DOHH2 (cell line): Measurements from ENCODE around the gene PKHD1.

Experiments used
- H3F3A ChIP-seq: fragments of 200-600 bp; sonication (generic), shearing (Covaris generic); 2 replicates; pipeline ENCODE4 v1.6.0; 2016; ENCODE audit warnings: antibody characterized with exemption, mild to moderate bottlenecking; ENCODE audit not compliant: control insufficient read depth, insufficient read depth
- H3K27ac ChIP-seq: fragments of 200-600 bp; sonication (generic); 2 replicates; pipeline ENCODE4 v1.5.1; 2014; ENCODE audit warnings: low read depth, mild to moderate bottlenecking, low read length, moderate library complexity
- H3K27me3 ChIP-seq: fragments of 200-600 bp; sonication (generic); 2 replicates; pipeline ENCODE4 v1.6.1; 2014; ENCODE audit warnings: mild to moderate bottlenecking, low read length, mixed read lengths; ENCODE audit not compliant: control insufficient read depth
- H3K36me3 ChIP-seq: fragments of 200-600 bp; sonication (generic); 2 replicates; pipeline ENCODE4 v1.6.1; 2014; ENCODE audit warnings: mild to moderate bottlenecking, low read length, moderate library complexity, mixed read lengths; ENCODE audit not compliant: control insufficient read depth
- H3K4me1 ChIP-seq: fragments of 200-600 bp; sonication (generic); 2 replicates; pipeline ENCODE4 v1.6.1; 2014; ENCODE audit warnings: mild to moderate bottlenecking, low read length, mixed read lengths; ENCODE audit not compliant: control insufficient read depth
- H3K4me2 ChIP-seq: fragments of 200-600 bp; sonication (generic); 2 replicates; pipeline ENCODE4 v1.6.0; 2014; ENCODE audit warnings: mild to moderate bottlenecking, low read length, moderate library complexity
- H3K4me3 ChIP-seq: fragments of 200-600 bp; sonication (generic); 2 replicates; pipeline ENCODE4 v1.5.1; 2014; ENCODE audit warnings: mild to moderate bottlenecking, low read length, mixed read lengths
- H3K79me2 ChIP-seq: fragments of 200-600 bp; sonication (generic); 2 replicates; pipeline ENCODE4 v1.6.1; 2014; ENCODE audit warnings: mild to moderate bottlenecking, low read length, mixed read lengths; ENCODE audit not compliant: control insufficient read depth
- H3K9me2 ChIP-seq: fragments of 200-600 bp; sonication (generic); replicated peaks from 2 replicates; pipeline ENCODE4 v1.6.1; 2014; ENCODE audit warnings: mild to moderate bottlenecking, low read length, mixed read lengths; ENCODE audit not compliant: control insufficient read depth
- H3K9me3 ChIP-seq: fragments of 200-600 bp; sonication (generic); 2 replicates; pipeline ENCODE4 v1.6.1; 2014; ENCODE audit warnings: antibody characterized with exemption, low read length, mixed read lengths; ENCODE audit not compliant: control insufficient read depth, insufficient read depth
- H4K20me1 ChIP-seq: fragments of 200-600 bp; sonication (generic); 2 replicates; pipeline ENCODE4 v1.6.0; 2014; ENCODE audit warnings: low read depth, mild to moderate bottlenecking, antibody characterized with exemption, low read length, moderate library complexity; ENCODE audit not compliant: control insufficient read depth, insufficient read depth
- CTCF ChIP-seq: fragments of 200-600 bp; sonication (generic); IDR thresholded peaks from one replicate; pipeline ENCODE4 v1.5.1; 2014; ENCODE audit warnings: antibody characterized with exemption, mild to moderate bottlenecking, low read depth, low read length; ENCODE audit not compliant: poor library complexity, severe bottlenecking
- EZH2phosphoT487 ChIP-seq: fragments of 200-600 bp; sonication (generic); IDR thresholded peaks from 2 replicates; pipeline ENCODE4 v1.6.1; 2017; ENCODE audit warnings: borderline replicate concordance, mild to moderate bottlenecking, antibody characterized with exemption, low read length, moderate library complexity, mixed read lengths

The PKHD1 gene

GRCh38 chr6:51936531-51937290 is 150.7 kb downstream of the PKHD1 start:
- no peaks in the 10 kb centered on the region for H3K4me1 ChIP-seq
- no peaks in the 10 kb centered on the region for H3K36me3 ChIP-seq
- peaks cover 3% of the 10 kb centered on the region; the same call in 1 of the 2 replicates for H3K27me3 ChIP-seq
- H3K9me3 ChIP-seq: no peaks in the 10 kb centered on the region
- no peaks in the 10 kb centered on the region; the same call in 1 of the 2 replicates for H3K9me2 ChIP-seq
- H3K4me2 ChIP-seq: no peak overlapping the region
- no peak overlapping the region for H3K4me3 ChIP-seq
- no peak overlapping the region for H3K27ac ChIP-seq
- TF ChIP-seq CTCF (no peak), EZH2phosphoT487 (no peak)
- no peaks in the 10 kb centered on the region for H3F3A ChIP-seq
- no peaks in the 10 kb centered on the region for H3K79me2 ChIP-seq
- H4K20me1 ChIP-seq: no peaks in the 10 kb centered on the region

GRCh38 chr6:51934098-51934497 is 153.3 kb downstream of the PKHD1 start:
- Histone ChIP-seq H4K20me1 (no peaks in the 10 kb centered on the region), H3K4me2 (no peak overlapping the region), H3F3A (no peaks in the 10 kb centered on the region), H3K27me3 (peaks cover 3% of the 10 kb centered on the region; the same call in 1 of the 2 replicates), H3K27ac (no peak overlapping the region), H3K4me3 (no peak overlapping the region), H3K36me3 (no peaks in the 10 kb centered on the region), H3K9me2 (no peaks in the 10 kb centered on the region; the same call in 1 of the 2 replicates), H3K9me3 (no peaks in the 10 kb centered on the region), H3K79me2 (no peaks in the 10 kb centered on the region), H3K4me1 (no peaks in the 10 kb centered on the region)
- TF ChIP-seq EZH2phosphoT487: no peak
- TF ChIP-seq CTCF: peak; percentile 46

- Histone ChIP-seq H4K20me1 (no peaks in the 10 kb centered on the region), H3K4me3 (no peak overlapping the region), H3K27me3 (peaks cover 3% of the 10 kb centered on the region; the same call in 1 of the 2 replicates), H3F3A (no peaks in the 10 kb centered on the region), H3K36me3 (no peaks in the 10 kb centered on the region), H3K4me2 (no peak overlapping the region), H3K79me2 (no peaks in the 10 kb centered on the region), H3K9me2 (no peaks in the 10 kb centered on the region; the same call in 1 of the 2 replicates), H3K27ac (no peak overlapping the region), H3K9me3 (no peaks in the 10 kb centered on the region), H3K4me1 (no peaks in the 10 kb centered on the region)
- TF ChIP-seq CTCF (no peak), EZH2phosphoT487 (no peak)
These were observed 154.5 kb downstream of the PKHD1 start for GRCh38 chr6:51932956-51933355.
